Inflammatory macrophage treated with lipopolysaccharide for 1 hour (primary cell): ENCODE results near the gene RHBDD2.

Experiments used
- DNase-seq, 2 donors: peaks; one replicate each; pipeline ENCODE4 v3.0.0-alpha.2; 2020 to 2022

RHBDD2 gene

DNA sequence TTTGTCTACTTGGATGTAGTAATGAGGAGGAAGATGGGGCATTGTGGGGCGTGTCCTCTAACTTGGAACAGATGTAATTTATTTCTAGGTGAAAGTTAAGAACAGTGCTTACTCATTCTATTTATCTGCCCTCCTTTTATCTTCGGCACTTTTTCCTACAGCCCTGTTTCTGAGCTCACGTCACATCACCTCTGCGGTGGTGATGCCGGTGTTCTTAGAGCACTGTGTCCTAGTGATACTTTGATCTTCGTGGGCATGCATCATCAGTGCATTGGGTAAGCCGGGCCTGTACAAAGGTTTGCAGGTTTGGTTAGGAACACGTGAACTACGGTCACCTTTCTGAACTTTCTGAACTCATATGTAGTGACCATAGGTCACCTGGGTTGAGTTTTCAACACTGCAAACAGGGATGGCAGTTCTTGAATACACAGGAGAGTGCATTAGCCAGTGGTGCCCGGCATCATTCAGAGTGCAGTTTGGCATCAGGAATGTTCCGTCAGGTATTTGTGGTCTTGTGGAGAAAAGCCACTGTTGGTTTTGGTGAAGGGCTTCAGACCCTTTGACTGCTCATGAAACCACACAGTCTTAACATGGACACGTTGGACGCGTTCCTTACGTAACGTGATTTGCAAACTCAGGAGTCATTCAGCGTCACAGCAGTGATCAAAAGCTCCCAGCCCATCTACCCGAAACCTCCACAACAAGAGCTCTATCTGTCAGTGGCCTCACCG lies 41.8 kb downstream of the RHBDD2 start:
- DNase-seq, result no peak

GRCh38 chr7:75921479-75921878 lies 42.6 kb downstream of the RHBDD2 start:
- no peak for DNase-seq

GRCh38 chr7:75922966-75923603 lies 44.3 kb downstream of the RHBDD2 start:
- DNase-seq, result no peak

DNA sequence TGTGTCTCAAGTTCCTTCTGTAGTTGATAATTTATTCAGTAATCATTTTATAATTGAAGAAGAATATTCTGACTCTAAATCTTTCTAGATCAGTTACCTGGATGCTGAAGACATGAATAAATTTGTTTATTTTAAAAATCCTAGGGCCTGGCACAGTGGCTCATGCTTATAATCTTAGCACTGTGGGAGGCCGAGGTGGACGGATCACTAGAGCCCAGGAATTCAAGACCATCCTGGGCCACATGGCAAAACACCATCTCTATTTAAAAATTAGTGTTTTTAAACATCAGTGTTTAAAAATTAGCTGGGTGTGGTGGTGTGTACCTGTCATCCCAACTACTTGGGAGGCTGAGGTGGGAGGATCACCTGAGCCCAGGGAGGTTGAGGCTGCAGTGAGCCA lies 45.4 kb downstream of the RHBDD2 start:
- no peak for DNase-seq

- DNase-seq, result peak in 1 of 2 donors; percentile 39
Observed at GRCh38 chr7:75924889-75925288, 46.1 kb downstream of the RHBDD2 start.

- no peak for DNase-seq
Observed at GRCh38 chr7:75925717-75926435, 47.0 kb downstream of the RHBDD2 start.

DNA sequence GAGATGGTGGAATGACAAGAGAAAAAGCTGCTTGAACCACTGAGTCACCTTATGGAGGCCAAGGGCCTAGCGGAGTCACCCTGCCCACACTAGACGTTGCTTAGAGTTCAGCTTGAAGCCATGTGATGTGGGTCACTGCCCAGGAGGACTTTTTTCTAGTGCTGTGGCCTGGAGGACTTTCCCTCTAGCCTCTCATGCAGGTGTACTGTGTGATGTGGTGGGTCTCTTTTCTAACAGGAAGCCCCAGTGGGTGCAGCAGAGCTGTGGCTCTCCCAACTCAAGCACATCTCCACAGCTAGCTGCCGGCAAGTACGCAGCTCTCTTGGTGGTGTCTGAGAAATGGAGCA lies 49.7 kb downstream of the RHBDD2 start:
- peak in 1 of 2 donors; percentile 59 for DNase-seq

DNA sequence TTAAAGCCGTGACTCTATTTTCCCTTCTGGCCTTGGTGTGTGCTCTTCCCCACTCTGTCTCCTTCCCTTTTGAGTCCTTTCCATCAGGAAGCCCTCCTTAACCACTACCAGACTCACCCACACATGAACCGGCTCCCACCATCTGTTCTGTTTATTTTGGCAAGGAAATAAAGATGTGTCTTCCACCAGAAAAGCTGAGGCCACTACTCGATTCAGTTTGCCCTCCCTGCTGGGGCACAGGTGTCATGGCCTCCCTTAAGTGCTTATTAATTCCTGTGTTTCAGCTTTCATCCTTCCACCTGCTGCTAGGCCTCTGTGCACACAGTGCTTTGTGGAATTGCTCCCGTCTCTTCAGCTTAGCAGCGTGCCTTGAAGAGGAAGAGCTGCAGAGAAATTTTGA lies 52.8 kb downstream of the RHBDD2 start:
- no peak for DNase-seq

DNA sequence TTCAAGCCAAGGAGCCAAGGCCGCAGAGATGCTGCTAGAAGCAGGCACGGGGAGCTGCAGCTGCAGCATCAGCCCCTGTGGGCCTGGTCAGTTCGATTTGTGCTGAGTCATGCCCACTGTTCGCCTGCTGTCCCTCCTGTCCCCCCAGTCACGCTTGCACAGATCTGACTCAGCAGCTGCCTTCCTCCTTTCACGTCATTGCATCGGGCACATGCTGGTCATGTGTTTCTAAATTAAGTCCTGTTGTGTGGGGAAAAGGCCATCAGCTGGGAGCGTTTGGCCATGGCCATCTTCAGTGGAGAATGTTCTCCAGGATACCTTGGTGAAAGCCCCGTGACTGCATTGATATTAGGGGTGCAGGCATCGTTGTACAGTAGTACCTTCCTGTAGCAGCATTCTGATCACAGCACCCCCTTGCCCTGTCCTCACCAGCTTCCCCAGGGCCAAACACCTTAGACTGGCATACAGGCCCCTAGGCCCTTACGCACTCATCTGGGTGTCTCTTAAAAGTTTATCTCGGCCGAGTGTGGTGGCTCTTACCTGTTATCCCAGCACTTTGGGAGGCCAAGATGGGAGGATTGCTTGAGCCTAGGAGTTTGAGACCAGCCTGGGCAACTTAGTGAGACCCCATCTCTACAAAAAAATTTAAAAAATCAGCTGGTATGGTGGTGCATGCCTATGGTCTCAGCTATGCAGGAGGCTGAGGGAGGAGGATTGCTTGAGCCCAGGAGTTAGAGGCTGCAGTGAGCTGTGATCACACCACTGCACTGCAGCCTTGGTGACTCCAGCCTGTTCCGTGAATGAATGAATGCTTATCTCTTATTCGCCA lies 59.3 kb downstream of the RHBDD2 start:
- DNase-seq, result peak; percentile 77 to 78
